H9 (cell line): ENCODE measurements around the gene SIM1. TPM values are rescaled to one million over a fixed set of nuclear protein-coding genes. Genes with fewer than 3 reads are reported as not detected.

ENCODE experiments used
- DNase-seq: peaks from one replicate; pipeline ENCODE4 v3.0.0-alpha.2; 2017
- H2AFZ ChIP-seq: one replicate; pipeline ENCODE4 v1.6.1; 2013; ENCODE audit warnings: mild to moderate bottlenecking, low read length, control low read depth, moderate library complexity
- H2AK5ac ChIP-seq: 2 replicates; pipeline ENCODE4 v1.6.1; 2013; ENCODE audit warnings: low read length, control low read depth, mixed read lengths; ENCODE audit not compliant: insufficient read length
- H2BK120ac ChIP-seq: one replicate; pipeline ENCODE4 v1.6.1; 2013; ENCODE audit warnings: low read depth, mild to moderate bottlenecking, low read length, control low read depth, inconsistent platforms; ENCODE audit not compliant: poor library complexity, severe bottlenecking
- H2BK12ac ChIP-seq: 2 replicates; pipeline ENCODE4 v1.6.1; 2013; ENCODE audit warnings: low read length, control low read depth, mixed read lengths, low read depth; ENCODE audit not compliant: insufficient read length
- H2BK15ac ChIP-seq: 2 replicates; pipeline ENCODE4 v1.6.1; 2013; ENCODE audit warnings: low read depth, low read length, control low read depth
- H2BK20ac ChIP-seq: one replicate; pipeline ENCODE4 v1.6.1; 2013; ENCODE audit warnings: low read depth, mild to moderate bottlenecking, low read length, control low read depth, inconsistent platforms; ENCODE audit not compliant: poor library complexity, severe bottlenecking
- H2BK5ac ChIP-seq: 2 replicates; pipeline ENCODE4 v1.6.1; 2013; ENCODE audit warnings: low read length, control low read depth, mixed read lengths; ENCODE audit not compliant: insufficient read length
- H3K14ac ChIP-seq: 2 replicates; pipeline ENCODE4 v1.6.1; 2013; ENCODE audit warnings: low read length, control low read depth; ENCODE audit not compliant: insufficient read depth
- H3K18ac ChIP-seq: 2 replicates; pipeline ENCODE4 v1.6.1; 2013; ENCODE audit warnings: low read depth, mild to moderate bottlenecking, mixed read lengths, low read length, control low read depth; ENCODE audit not compliant: insufficient read length
- H3K23ac ChIP-seq: 2 replicates; pipeline ENCODE4 v1.6.1; 2013; ENCODE audit warnings: low read length, control low read depth, mixed read lengths, low read depth; ENCODE audit not compliant: insufficient read length
- H3K23me2 ChIP-seq: 2 replicates; pipeline ENCODE4 v1.6.1; 2013; ENCODE audit warnings: low read depth, mild to moderate bottlenecking, mixed read lengths, low read length, control low read depth; ENCODE audit not compliant: insufficient read length, poor library complexity, severe bottlenecking
- H3K27ac ChIP-seq: 2 replicates; pipeline ENCODE4 v1.5.1; 2013; ENCODE audit warnings: low read length, control low read depth, mixed read lengths, low read depth; ENCODE audit not compliant: insufficient read length
- H3K27me3 ChIP-seq: 2 replicates; pipeline ENCODE4 v1.6.1; 2013; ENCODE audit warnings: low read length, control low read depth, inconsistent platforms; ENCODE audit not compliant: insufficient read depth
- H3K4ac ChIP-seq: 2 replicates; pipeline ENCODE4 v1.6.1; 2013; ENCODE audit warnings: low read depth, mild to moderate bottlenecking, control low read depth, inconsistent platforms, low read length, moderate library complexity
- H3K4me1 ChIP-seq: 2 replicates; pipeline ENCODE4 v1.6.1; 2013; ENCODE audit warnings: low read length, control low read depth, inconsistent platforms; ENCODE audit not compliant: insufficient read depth
- H3K4me2 ChIP-seq: 2 replicates; pipeline ENCODE4 v1.6.1; 2013; ENCODE audit warnings: low read length, control low read depth, mixed read lengths; ENCODE audit not compliant: insufficient read length, insufficient read depth
- H3K56ac ChIP-seq: 2 replicates; pipeline ENCODE4 v1.6.1; 2013; ENCODE audit warnings: low read depth, mild to moderate bottlenecking, mixed read lengths, low read length, control low read depth; ENCODE audit not compliant: insufficient read length
- H3K79me1 ChIP-seq: 2 replicates; pipeline ENCODE4 v1.6.1; 2013; ENCODE audit warnings: low read depth, mild to moderate bottlenecking, moderate library complexity, low read length, control low read depth, inconsistent platforms; ENCODE audit not compliant: insufficient read depth, poor library complexity, severe bottlenecking
- H3K79me2 ChIP-seq: 2 replicates; pipeline ENCODE4 v1.6.1; 2013; ENCODE audit warnings: low read length, control low read depth, inconsistent platforms; ENCODE audit not compliant: insufficient read depth
- H3K9ac ChIP-seq: 2 replicates; pipeline ENCODE4 v1.6.1; 2013; ENCODE audit warnings: low read length, control low read depth, mixed read lengths; ENCODE audit not compliant: insufficient read length; ENCODE audit errors: extremely low read depth
- H3K9me3 ChIP-seq: one replicate; pipeline ENCODE4 v1.6.1; 2013; ENCODE audit warnings: low read depth, low read length, inconsistent platforms; ENCODE audit not compliant: control insufficient read depth
- H3T11ph ChIP-seq: one replicate; pipeline ENCODE4 v1.6.1; 2013; ENCODE audit warnings: mild to moderate bottlenecking, low read length, control low read depth, inconsistent platforms
- H4K20me1 ChIP-seq: one replicate; pipeline ENCODE4 v1.6.1; 2013; ENCODE audit not compliant: control insufficient read depth, insufficient read length, insufficient read depth
- H4K5ac ChIP-seq: 2 replicates; pipeline ENCODE4 v1.6.1; 2013; ENCODE audit warnings: low read depth, mild to moderate bottlenecking, mixed read lengths, low read length, control low read depth; ENCODE audit not compliant: insufficient read length
- H4K8ac ChIP-seq: replicated peaks from 2 replicates; pipeline ENCODE4 v1.6.1; 2013; ENCODE audit warnings: low read length, control low read depth, mixed read lengths, low read depth; ENCODE audit not compliant: insufficient read length
- H4K91ac ChIP-seq: 2 replicates; pipeline ENCODE4 v1.6.1; 2013; ENCODE audit warnings: low read depth, mild to moderate bottlenecking, moderate library complexity, mixed read lengths, low read length, control low read depth; ENCODE audit not compliant: insufficient read length
- H3K27ac Mint-ChIP-seq, 3 experiments: 2 replicates in 2 of 3; 3 replicates in 1 of 3; pipeline ENCODE4 v1.8.0; 2020 to 2021; ENCODE audit warnings: mixed read lengths in 3 of 3, mild to moderate bottlenecking in 1 of 3, moderate library complexity in 1 of 3
- H3K27me3 Mint-ChIP-seq: 2 replicates; pipeline ENCODE4 v1.8.0; 2021; ENCODE audit warnings: low read depth, mild to moderate bottlenecking, moderate library complexity, mixed read lengths
- H3K36me3 Mint-ChIP-seq, 3 experiments: 2 replicates in 2 of 3; 3 replicates in 1 of 3; pipeline ENCODE4 v1.8.0; 2020 to 2021; ENCODE audit warnings: low read depth in 3 of 3, mixed read lengths in 3 of 3; ENCODE audit not compliant: insufficient read depth in 1 of 3
- H3K4me1 Mint-ChIP-seq, 2 experiments: 2 replicates each; pipeline ENCODE4 v1.8.0; 2020; ENCODE audit warnings: mixed read lengths in 2 of 2
- H3K4me3 Mint-ChIP-seq, 2 experiments: 2 replicates in 1 of 2; 3 replicates in 1 of 2; pipeline ENCODE4 v1.8.0; 2020 to 2021; ENCODE audit warnings: mild to moderate bottlenecking in 2 of 2, mixed read lengths in 2 of 2, moderate library complexity in 1 of 2
- H3K9me3 Mint-ChIP-seq, 2 experiments: 2 replicates in 1 of 2; 3 replicates in 1 of 2; pipeline ENCODE4 v1.8.0; 2020; ENCODE audit warnings: mild to moderate bottlenecking in 2 of 2, mixed read lengths in 2 of 2, moderate library complexity in 1 of 2
- CTCF ChIP-seq: fragments of 200-600 bp; sonication (generic); conservative IDR thresholded peaks from 3 replicates; pipeline ENCODE4 v1.8.0; 2021; ENCODE audit warnings: antibody characterized with exemption, mild to moderate bottlenecking
- WGBS: extraction: QIAGEN DNeasy Blood & Tissue Kit; methylation state at CpG from one replicate; pipeline ENCODE4 v1.1.7; 2013; ENCODE audit warnings: missing lambda C conversion rate, low lambda C conversion rate, mixed read lengths; ENCODE audit not compliant: insufficient read length; ENCODE audit errors: extremely low coverage; 5-methylcytosine and 5-hydroxymethylcytosine counted together
- total RNA-seq: library from RNA; stranded (reverse); gene quantifications from 2 replicates; pipeline ENCODE4 v1.2.1, GENCODE V29; 2021

Gene SIM1
- total RNA-seq, 1 experiment from 2014 or later: not detected

- no peak for TF ChIP-seq CTCF
- Histone ChIP-seq H3K23ac (no peak overlapping the region), H3T11ph (no peak overlapping the region), H3K9ac (no peak overlapping the region), H3K79me2 (no peaks in the 10 kb centered on the region), H4K91ac (no peak overlapping the region), H3K4me1 (peaks cover 2% of the 10 kb centered on the region; the same call in 1 of the 2 replicates), H4K5ac (no peak overlapping the region), H2BK20ac (no peak overlapping the region), H3K4me2 (no peak overlapping the region), H3K27ac (no peak overlapping the region), H4K20me1 (peaks cover 3% of the 10 kb centered on the region), H2BK5ac (no peak overlapping the region), H3K14ac (no peak overlapping the region), H4K8ac (no peak overlapping the region), H3K4ac (no peak overlapping the region), H2AK5ac (no peak overlapping the region), H3K18ac (no peak overlapping the region), H2AFZ (no peak overlapping the region), H3K23me2 (peaks cover 22% of the 10 kb centered on the region), H3K27me3 (peaks cover 93% of the 10 kb centered on the region), H3K79me1 (no peaks in the 10 kb centered on the region), H3K56ac (no peak overlapping the region), H2BK120ac (no peak overlapping the region), H2BK12ac (no peak overlapping the region), H2BK15ac (no peak overlapping the region), H3K9me3 (no peaks in the 10 kb centered on the region)
- Mint-ChIP-seq H3K9me3 (peaks cover 0 to 10% of the 10 kb centered on the region in 2 experiments; a peak in 2 of 5 replicates), H3K27ac (no peak overlapping the region), H3K27me3 (no peaks in the 10 kb centered on the region; the same call in 1 of the 2 replicates), H3K4me1 (peaks cover 40 to 66% of the 10 kb centered on the region in 2 experiments), H3K36me3 (no peaks in the 10 kb centered on the region), H3K4me3 (peak overlapping the region in 1 of 2 experiments; percentile 55; a peak in 2 of 5 replicates)
- no peak for DNase-seq
- no CpG with 5 or more reads among the region's 3 CpGs for WGBS
Observed at GRCh38 chr6:100461917-100462705, 2.6 kb downstream of the SIM1 start.
